Measurements from ENCODE around the gene APOA5. TPM values are rescaled to one million over a fixed set of nuclear protein-coding genes. Genes with fewer than 3 reads are reported as not detected.

APOA5 gene
- total and polyA plus RNA-seq, 9 of the 15 experiments (the other 6 are each of a cell fraction or from before 2014, with no cell fraction given): not detected

DNA sequence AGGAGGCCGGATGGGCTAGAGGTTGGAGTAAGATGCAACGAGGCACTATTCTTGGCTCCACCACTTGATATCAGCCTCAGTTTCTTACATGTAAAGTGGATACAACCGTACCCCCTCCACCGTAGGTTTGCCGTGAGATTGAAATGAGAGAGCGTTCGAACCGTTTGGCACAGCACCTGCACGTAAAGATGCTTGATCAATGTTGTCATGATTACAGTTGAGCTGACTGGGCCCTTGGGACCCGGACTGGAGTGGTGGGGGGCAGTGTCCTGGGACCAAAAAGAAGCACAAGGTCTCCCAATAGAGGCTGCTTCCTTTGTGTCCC lies 41.8 kb upstream of the APOA5 start:
- in situ Hi-C loops (cut with MboI): no loop called here
- no peak overlapping the region for H2AFZ ChIP-seq (ENCODE audit: low read depth, low read length)
- ATAC-seq (no peak), FAIRE-seq (no peak), DNase-seq (ENCODE audit: extremely low read depth in 1 of 4, low spot score in 3 of 4) (no peak)
- no peak overlapping the region for H3K4me3 ChIP-seq
- no peaks in the 10 kb centered on the region for H3K9me1 ChIP-seq (ENCODE audit: control insufficient read depth, insufficient read depth, low read length)
- WGBS (ENCODE audit: insufficient coverage, low coverage, missing lambda C conversion rate): 33% methylated on average over 10 of the region's 10 CpGs
- TF ChIP-seq SAFB2 (IDR thresholded peaks at IDR 0.05; ENCODE audit: borderline replicate concordance, low read depth, low read length, severe bottlenecking) (no peak), U2AF2 (optimal IDR thresholded peaks at IDR 0.05; ENCODE audit: low read depth, low read length) (no peak)
- TF ChIP-seq, protein P1, sequence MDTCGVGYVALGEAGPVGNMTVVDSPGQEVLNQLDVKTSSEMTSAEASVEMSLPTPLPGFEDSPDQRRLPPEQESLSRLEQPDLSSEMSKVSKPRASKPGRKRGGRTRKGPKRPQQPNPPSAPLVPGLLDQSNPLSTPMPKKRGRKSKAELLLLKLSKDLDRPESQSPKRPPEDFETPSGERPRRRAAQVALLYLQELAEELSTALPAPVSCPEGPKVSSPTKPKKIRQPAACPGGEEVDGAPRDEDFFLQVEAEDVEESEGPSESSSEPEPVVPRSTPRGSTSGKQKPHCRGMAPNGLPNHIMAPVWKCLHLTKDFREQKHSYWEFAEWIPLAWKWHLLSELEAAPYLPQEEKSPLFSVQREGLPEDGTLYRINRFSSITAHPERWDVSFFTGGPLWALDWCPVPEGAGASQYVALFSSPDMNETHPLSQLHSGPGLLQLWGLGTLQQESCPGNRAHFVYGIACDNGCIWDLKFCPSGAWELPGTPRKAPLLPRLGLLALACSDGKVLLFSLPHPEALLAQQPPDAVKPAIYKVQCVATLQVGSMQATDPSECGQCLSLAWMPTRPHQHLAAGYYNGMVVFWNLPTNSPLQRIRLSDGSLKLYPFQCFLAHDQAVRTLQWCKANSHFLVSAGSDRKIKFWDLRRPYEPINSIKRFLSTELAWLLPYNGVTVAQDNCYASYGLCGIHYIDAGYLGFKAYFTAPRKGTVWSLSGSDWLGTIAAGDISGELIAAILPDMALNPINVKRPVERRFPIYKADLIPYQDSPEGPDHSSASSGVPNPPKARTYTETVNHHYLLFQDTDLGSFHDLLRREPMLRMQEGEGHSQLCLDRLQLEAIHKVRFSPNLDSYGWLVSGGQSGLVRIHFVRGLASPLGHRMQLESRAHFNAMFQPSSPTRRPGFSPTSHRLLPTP (IDR thresholded peaks at IDR 0.05; ENCODE audit: borderline replicate concordance, extremely low read depth, insufficient read length): no peak
- H3K4me1 ChIP-seq (replicated peaks in 1 of 2; ENCODE audit: control insufficient read depth in 2 of 2, insufficient read depth in 2 of 2, low read length in 2 of 2): peaks cover 6 to 37% of the 10 kb centered on the region in 2 experiments; a peak in 3 of 5 replicates
- H3K27ac ChIP-seq (ENCODE audit: extremely low read depth, low read depth, low read length): no peak overlapping the region
- H3K36me3 ChIP-seq (ENCODE audit: control insufficient read depth, insufficient read depth, low read length): no peaks in the 10 kb centered on the region
- BruUV-seq (replicated peaks): no TSS peak
- H3K9me3 ChIP-seq (replicated peaks; ENCODE audit: control insufficient read depth, insufficient read depth, low read depth, low read length): no peaks in the 10 kb centered on the region
- no peak overlapping the region for H3K4me2 ChIP-seq (ENCODE audit: insufficient read depth, low read length)
- CTCF ChIA-PET (ENCODE audit: low intra/inter-chr PET ratio): no interaction called here
- no peaks in the 10 kb centered on the region for H4K20me1 ChIP-seq (replicated peaks; ENCODE audit: control insufficient read depth, insufficient read depth, low read length)
- H3K79me2 ChIP-seq (ENCODE audit: control insufficient read depth, insufficient read depth, low read length): no peaks in the 10 kb centered on the region
- POLR2A ChIA-PET: interaction anchor here (0.5 kb wide), 1 partner anchor 28 kb away, joined by 3 read pairs; no protein-coding TSS in a partner anchor
- no peak overlapping the region for H3K9ac ChIP-seq (ENCODE audit: insufficient read depth in 1 of 2, low read depth in 2 of 2, low read length in 2 of 2)
- H3K27me3 ChIP-seq (ENCODE audit: control insufficient read depth in 2 of 2, insufficient read depth in 2 of 2, low read length in 2 of 2): peaks cover 0 to 7% of the 10 kb centered on the region in 2 experiments; a peak in 2 of 5 replicates
- intact Hi-C loops (cut with micrococcal nuclease): loop anchor here (10.0 kb wide), 1 partner anchor 99 kb away; no protein-coding TSS in a partner anchor

All from K562 (cell line).